ENCODE data around the gene PCSK6. TPM values are rescaled to one million over a fixed set of nuclear protein-coding genes. Genes with fewer than 3 reads are reported as not detected.

Gene PCSK6
- total RNA-seq, 1 donor from 2014 or later: 1.3 TPM

DNA sequence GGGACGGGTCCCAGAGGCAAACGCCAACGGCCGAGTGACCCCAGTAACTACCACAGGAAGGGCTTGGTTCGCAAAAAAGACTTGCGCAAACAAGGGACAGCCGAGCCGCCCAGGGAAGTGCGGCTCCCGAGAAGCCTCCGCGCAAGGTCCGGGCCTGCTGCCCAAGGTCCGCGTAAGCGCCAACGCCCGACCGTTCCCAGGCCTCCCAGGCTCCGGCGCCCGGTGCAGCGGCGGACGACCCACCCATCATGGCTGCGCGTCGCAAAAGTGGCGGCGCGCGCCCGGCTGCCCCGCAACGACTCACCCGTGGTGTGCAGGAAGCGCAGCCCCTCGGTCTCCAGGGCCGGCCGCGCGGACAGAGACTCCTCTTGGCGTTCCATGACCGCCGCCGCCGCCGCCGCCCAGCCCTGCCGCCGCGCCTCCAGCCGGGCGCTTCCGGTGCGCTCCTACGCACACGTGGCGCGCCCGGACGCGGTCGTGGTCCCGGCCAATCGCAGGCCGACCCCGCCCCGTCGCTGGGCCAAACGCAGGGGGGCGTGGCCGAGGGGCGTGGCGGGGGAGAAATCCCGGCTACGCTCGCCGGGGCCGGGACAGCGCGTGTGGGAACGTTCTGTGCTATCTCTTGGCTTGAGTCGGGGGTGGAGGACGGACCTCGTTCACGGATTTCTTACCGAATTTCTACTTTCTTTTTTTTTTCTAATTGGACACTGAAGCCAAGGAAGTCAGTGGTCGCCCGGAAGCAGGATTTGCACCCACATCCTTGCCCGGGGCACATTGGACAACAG is 212.3 kb downstream of the PCSK6 start, which contains the start of gene SELENOS:
TSS of gene SELENOS (minus strand) at position 448 of the 785 bp plus-strand sequence. CDS start at position 380, 68 bp downstream.
- Mint-ChIP-seq H3K27me3 (ENCODE audit: low read depth, unreplicated experiment) (no peaks in the 10 kb centered on the region), H3K27ac (ENCODE audit: unreplicated experiment) (peak within 1 kb of the TSS; percentile 98), H3K4me3 (ENCODE audit: unreplicated experiment) (peak within 1 kb of the TSS; percentile 100), H3K4me1 (ENCODE audit: low read depth, unreplicated experiment) (peaks cover 6% of the 10 kb centered on the region), H3K36me3 (ENCODE audit: low read depth, unreplicated experiment) (peaks cover 16% of the 10 kb centered on the region), H3K9me3 (ENCODE audit: unreplicated experiment) (no peaks in the 10 kb centered on the region)
- Histone ChIP-seq H3K4me2 (ENCODE audit: low read length) (peak within 1 kb of the TSS; percentile 93), H3K9ac (ENCODE audit: low read length) (peak within 1 kb of the TSS; percentile 93), H4K20me1 (ENCODE audit: insufficient read depth, low read length) (peaks cover 45% of the 10 kb centered on the region), H2AFZ (ENCODE audit: low read depth, low read length) (peak within 1 kb of the TSS; percentile 43), H3K27me3 (ENCODE audit: insufficient read depth, low read length) (no peaks in the 10 kb centered on the region), H3K4me1 (ENCODE audit: insufficient read depth, low read length) (peaks cover 10% of the 10 kb centered on the region), H3K79me2 (ENCODE audit: insufficient read depth, low read length) (peaks cover 32% of the 10 kb centered on the region), H3K27ac (ENCODE audit: low read depth, low read length) (peak within 1 kb of the TSS; percentile 76), H3K4me3 (ENCODE audit: insufficient read depth, low read depth, low read length) (peak within 1 kb of the TSS; percentile 94), H3K9me3 (ENCODE audit: insufficient read depth, low read depth, low read length) (no peaks in the 10 kb centered on the region), H3K36me3 (ENCODE audit: insufficient read depth, low read length) (peaks cover 52% of the 10 kb centered on the region)
- TF ChIP-seq, protein P1, sequence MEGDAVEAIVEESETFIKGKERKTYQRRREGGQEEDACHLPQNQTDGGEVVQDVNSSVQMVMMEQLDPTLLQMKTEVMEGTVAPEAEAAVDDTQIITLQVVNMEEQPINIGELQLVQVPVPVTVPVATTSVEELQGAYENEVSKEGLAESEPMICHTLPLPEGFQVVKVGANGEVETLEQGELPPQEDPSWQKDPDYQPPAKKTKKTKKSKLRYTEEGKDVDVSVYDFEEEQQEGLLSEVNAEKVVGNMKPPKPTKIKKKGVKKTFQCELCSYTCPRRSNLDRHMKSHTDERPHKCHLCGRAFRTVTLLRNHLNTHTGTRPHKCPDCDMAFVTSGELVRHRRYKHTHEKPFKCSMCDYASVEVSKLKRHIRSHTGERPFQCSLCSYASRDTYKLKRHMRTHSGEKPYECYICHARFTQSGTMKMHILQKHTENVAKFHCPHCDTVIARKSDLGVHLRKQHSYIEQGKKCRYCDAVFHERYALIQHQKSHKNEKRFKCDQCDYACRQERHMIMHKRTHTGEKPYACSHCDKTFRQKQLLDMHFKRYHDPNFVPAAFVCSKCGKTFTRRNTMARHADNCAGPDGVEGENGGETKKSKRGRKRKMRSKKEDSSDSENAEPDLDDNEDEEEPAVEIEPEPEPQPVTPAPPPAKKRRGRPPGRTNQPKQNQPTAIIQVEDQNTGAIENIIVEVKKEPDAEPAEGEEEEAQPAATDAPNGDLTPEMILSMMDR (IDR thresholded peaks at IDR 0.05; ENCODE audit: insufficient read depth, low read depth, low read length): no peak
- TF ChIP-seq EZH2 (IDR thresholded peaks at IDR 0.05; ENCODE audit: insufficient read depth, low read length): no peak
- DNase-seq (ENCODE audit: low read depth) (peak; percentile 71), FAIRE-seq (no peak)

GRCh38 chr15:101276501-101277037 is 212.9 kb downstream of the PCSK6 start:
- H4K20me1 ChIP-seq (ENCODE audit: insufficient read depth, low read length): peaks cover 47% of the 10 kb centered on the region
- DNase-seq (ENCODE audit: low read depth) (peak; percentile 34), FAIRE-seq (no peak)
- Mint-ChIP-seq H3K4me3 (ENCODE audit: unreplicated experiment) (peak overlapping the region; percentile 100), H3K4me1 (ENCODE audit: low read depth, unreplicated experiment) (peaks cover 6% of the 10 kb centered on the region), H3K27ac (ENCODE audit: unreplicated experiment) (peak overlapping the region; percentile 98), H3K9me3 (ENCODE audit: unreplicated experiment) (no peaks in the 10 kb centered on the region), H3K27me3 (ENCODE audit: low read depth, unreplicated experiment) (no peaks in the 10 kb centered on the region), H3K36me3 (ENCODE audit: low read depth, unreplicated experiment) (peaks cover 16% of the 10 kb centered on the region)
- H3K9ac ChIP-seq (ENCODE audit: low read length): peak overlapping the region; percentile 93
- H3K4me3 ChIP-seq (ENCODE audit: insufficient read depth, low read depth, low read length): peak overlapping the region; percentile 94
- peak overlapping the region; percentile 76 for H3K27ac ChIP-seq (ENCODE audit: low read depth, low read length)
- no peaks in the 10 kb centered on the region for H3K9me3 ChIP-seq (ENCODE audit: insufficient read depth, low read depth, low read length)
- H3K79me2 ChIP-seq (ENCODE audit: insufficient read depth, low read length): peaks cover 32% of the 10 kb centered on the region
- peaks cover 53% of the 10 kb centered on the region for H3K36me3 ChIP-seq (ENCODE audit: insufficient read depth, low read length)
- peak overlapping the region; percentile 93 for H3K4me2 ChIP-seq (ENCODE audit: low read length)
- peaks cover 10% of the 10 kb centered on the region for H3K4me1 ChIP-seq (ENCODE audit: insufficient read depth, low read length)
- peak overlapping the region; percentile 43 for H2AFZ ChIP-seq (ENCODE audit: low read depth, low read length)
- H3K27me3 ChIP-seq (ENCODE audit: insufficient read depth, low read length): no peaks in the 10 kb centered on the region
- TF ChIP-seq EZH2 (IDR thresholded peaks at IDR 0.05; ENCODE audit: insufficient read depth, low read length): no peak
- TF ChIP-seq, protein P1 (IDR thresholded peaks at IDR 0.05; ENCODE audit: insufficient read depth, low read depth, low read length): peak; percentile 36
